PC-3 (cell line): ENCODE measurements around the gene COL4A1.

Experiments used
- EZH2phosphoT487 ChIP-seq: fragments of 300-600 bp; sonication (generic); IDR thresholded peaks from 2 replicates; pipeline ENCODE4 v1.6.1; 2018; ENCODE audit warnings: mild to moderate bottlenecking, antibody characterized with exemption, low read length, borderline replicate concordance
- TF ChIP-seq, protein P1 (sequence below): fragments of 300-600 bp; sonication (generic); conservative IDR thresholded peaks from 2 replicates; pipeline ENCODE4 v1.5.1; 2017; ENCODE audit warnings: antibody characterized with exemption, low read depth, mild to moderate bottlenecking, low read length

- TF ChIP-seq, protein P1, sequence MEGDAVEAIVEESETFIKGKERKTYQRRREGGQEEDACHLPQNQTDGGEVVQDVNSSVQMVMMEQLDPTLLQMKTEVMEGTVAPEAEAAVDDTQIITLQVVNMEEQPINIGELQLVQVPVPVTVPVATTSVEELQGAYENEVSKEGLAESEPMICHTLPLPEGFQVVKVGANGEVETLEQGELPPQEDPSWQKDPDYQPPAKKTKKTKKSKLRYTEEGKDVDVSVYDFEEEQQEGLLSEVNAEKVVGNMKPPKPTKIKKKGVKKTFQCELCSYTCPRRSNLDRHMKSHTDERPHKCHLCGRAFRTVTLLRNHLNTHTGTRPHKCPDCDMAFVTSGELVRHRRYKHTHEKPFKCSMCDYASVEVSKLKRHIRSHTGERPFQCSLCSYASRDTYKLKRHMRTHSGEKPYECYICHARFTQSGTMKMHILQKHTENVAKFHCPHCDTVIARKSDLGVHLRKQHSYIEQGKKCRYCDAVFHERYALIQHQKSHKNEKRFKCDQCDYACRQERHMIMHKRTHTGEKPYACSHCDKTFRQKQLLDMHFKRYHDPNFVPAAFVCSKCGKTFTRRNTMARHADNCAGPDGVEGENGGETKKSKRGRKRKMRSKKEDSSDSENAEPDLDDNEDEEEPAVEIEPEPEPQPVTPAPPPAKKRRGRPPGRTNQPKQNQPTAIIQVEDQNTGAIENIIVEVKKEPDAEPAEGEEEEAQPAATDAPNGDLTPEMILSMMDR = no peak
- no peak for TF ChIP-seq EZH2phosphoT487
Observed at GRCh38 chr13:110254751-110255553, 52.0 kb downstream of the COL4A1 start.
